Mucosa of gallbladder (tissue), 1 donor: ENCODE results near the gene CDK5RAP1. TPM values are rescaled to one million over a fixed set of nuclear protein-coding genes. Genes with fewer than 3 reads are reported as not detected.
"Not testable (repeated sequence)": the region's sequence is repeated elsewhere in the genome, so short reads cannot be mapped to it uniquely, and the experiment has no call there.

Source experiments
- DNase-seq: peaks from one replicate; pipeline ENCODE4 v3.0.0-alpha.2; 2020; ENCODE audit warnings: low spot score
- total RNA-seq: library from RNA; stranded (reverse); gene quantifications from one replicate; pipeline ENCODE4 v1.2.1, GENCODE V29; 2021
- donor health status: DM: no; HTN: no; CAD: no.

The CDK5RAP1 gene, protein sequence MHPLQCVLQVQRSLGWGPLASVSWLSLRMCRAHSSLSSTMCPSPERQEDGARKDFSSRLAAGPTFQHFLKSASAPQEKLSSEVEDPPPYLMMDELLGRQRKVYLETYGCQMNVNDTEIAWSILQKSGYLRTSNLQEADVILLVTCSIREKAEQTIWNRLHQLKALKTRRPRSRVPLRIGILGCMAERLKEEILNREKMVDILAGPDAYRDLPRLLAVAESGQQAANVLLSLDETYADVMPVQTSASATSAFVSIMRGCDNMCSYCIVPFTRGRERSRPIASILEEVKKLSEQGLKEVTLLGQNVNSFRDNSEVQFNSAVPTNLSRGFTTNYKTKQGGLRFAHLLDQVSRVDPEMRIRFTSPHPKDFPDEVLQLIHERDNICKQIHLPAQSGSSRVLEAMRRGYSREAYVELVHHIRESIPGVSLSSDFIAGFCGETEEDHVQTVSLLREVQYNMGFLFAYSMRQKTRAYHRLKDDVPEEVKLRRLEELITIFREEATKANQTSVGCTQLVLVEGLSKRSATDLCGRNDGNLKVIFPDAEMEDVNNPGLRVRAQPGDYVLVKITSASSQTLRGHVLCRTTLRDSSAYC
- total RNA-seq: 18.7 TPM

DNA sequence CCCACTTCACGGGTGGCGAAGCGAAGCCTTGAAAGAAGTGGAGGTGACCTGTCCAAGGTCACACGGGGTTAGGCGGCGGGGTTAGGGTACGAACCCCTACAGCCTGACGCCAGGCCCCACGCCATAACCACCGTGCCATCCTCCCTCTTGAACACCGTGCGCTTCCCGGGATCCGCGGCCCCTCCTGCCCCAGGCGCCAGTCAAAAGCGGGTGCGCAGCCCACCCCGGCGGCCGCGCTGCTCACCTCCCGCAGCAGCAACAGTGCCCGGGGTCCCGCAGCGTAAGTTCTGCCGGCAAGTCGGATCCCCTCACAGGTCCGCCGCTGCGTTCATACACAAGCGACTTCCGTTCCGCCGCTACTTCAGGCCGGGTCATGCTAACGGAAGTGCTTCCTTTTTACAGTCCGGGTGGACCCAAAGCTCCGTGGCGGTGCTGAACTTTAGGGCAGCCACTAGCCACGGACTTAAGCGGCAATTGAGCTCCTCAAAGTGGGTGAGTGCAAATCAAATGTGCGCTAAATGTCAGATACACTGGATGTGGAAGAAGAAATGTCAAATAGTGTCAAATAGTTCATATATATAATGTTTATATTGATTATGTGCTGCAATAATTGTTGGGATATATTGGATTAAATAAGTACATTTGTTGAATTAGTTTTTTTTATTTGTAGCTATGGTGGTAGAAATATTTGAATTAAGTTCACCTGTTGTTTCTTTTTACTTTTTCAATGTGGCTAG, at the start of gene CDK5RAP1:
TSS of gene CDK5RAP1 (minus strand) at position 336 of the 737 bp plus-strand sequence. CDS start 4,455 bp downstream, outside the sequence.
- peak; percentile 88 for DNase-seq

DNA sequence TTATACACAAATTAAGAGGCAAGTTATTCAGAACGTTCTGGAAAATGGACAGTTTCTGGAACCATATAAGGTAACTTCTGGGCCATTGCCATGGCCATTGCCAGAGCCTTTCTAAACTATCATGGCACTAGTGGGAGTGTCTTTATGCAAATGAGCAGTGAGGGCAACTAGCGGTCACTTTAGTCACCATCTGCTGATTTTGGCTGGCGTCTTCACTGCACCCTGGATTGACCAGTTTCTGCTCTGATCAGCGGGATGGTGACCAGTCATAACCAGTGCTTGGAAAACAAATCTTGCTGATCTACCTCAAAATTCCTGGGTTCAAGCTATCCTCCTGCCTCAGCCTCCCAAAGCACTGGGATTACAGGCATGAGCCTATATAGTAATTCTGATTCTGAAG, 49.5 kb upstream of the CDK5RAP1 start:
- DNase-seq: no peak

DNA sequence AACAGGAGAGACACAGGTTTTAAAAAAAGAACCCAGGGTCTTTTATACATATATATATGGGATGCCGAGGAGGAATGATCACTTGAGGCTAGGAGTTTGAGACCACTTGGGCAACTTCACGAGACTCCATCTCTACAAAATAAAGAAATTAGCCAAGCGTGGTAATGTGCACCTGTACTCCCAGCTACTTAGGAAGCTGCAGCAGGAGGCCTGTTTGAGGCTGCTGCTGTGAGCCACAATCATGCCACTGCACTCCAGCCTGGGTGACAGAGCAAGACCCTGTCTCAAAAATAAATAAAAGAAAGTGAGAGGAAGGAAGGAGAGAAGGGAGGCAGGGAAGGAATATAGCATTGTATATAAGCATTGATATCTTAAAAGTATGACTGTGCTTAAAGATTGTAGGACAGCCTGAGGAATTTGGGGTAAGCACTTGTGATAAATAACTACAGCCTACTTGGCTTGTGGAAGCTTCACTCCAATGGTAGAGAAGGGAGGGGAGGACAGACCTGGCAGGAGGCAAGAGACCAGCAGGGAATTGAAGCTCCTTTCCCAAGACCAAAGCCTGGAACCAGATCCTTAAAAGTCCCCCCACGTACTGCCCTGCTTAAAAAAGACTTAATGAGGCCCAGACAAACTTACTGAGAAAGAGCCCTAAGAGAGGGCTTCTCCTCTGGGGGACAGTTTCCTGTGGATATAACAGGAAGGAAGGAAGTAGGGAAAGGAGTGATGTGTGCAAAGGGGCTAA, 44.7 kb upstream of the CDK5RAP1 start:
- DNase-seq: no peak

DNA sequence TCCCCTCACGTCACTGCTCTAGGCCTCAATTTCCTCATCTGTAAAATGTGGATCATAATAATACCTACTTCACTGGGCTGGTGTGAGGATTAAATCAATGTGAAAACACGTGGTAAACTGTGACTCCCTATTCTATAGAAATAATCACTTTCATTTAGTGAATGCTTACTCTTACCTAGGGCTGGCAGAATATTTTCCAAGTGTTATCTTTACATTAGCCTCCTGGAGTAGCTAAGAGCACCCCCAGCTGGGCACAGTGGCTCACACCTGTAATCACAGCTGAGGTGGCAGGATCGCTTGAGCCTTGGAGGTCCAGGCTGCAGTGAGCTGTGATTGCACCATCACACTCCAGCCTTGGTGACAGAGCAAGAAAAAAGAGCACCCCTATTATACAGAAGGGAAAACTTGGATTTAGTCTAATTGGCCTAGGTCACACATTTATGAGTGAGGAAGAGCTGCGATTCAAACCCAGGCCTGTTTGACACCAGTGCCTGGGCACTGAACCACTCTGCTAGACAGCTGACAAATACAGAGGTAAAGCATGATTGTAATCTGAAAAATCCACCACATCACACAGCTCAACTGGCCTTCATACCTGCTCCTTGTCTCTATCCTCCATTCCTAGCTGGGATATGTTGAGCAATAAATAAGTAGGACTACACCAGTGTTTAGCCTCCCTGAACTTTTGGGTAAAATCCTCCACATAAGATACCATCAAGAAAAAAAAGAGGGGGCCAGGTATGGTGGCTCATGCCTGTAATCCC, 43.7 kb upstream of the CDK5RAP1 start:
- DNase-seq: no peak

DNA sequence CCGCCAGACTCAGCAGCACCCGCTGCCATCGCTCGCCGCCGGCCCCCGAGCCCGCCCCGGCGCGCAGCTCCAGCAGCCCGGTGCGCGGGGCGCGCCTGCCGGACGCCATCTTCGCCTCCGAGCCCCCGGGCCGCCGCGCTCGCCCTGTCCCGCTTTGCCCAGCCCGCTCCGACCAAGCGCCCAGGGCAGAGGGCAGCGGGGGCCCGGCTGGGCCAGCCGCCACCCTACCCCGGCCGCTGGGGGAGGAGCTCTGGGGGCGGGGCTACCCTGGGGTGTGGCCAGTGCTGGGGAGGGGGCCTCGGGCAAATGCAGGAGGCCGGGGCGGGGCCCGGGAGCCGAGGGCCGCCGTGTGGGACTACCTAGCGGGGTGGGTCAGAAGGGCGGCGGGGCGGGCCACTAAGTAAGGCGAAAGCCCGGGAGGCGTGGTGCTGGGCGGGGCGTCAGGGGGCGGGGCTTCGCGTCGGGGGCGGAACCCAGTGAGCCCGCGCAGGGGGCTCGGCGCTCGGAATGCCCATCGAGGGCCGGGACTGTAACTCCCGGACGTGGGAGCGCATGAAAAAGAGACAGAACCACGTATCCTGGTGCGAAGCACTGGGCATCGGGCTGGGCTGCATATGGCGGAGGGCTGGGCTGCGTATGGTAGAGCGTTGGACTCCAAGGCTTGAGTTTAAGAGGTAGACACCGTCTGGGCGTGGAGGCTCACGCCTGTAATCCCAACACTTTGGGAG, 42.4 kb upstream of the CDK5RAP1 start, which contains the start of gene SNTA1:
TSS of gene SNTA1 (minus strand) at position 252 of the 728 bp plus-strand sequence. CDS start at position 109, 143 bp downstream.
- peak; percentile 90 for DNase-seq

DNA sequence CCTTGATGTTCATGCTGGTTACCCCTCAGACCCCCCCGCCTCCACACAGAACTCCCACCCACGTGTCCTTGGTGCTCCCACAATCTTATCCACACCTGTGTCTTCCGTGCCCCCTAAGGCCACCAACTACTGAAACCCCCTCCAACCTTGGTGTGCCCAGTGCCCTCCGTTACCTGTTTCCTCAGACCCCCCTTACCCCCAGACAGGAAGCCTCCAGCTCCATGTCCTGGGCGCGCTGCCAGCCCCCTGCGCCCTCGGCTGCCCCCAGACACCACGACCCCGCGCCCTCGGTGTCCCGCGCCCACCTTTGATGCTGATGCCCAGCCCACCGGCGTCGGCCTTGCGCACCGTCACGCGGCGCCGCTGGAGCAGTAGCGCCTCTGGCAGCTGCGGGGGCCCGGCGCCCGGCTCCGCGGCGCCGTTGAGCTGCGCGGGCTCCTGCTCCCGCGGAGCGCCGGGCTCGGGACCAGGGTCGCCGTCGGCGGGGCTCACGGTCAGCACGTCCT, 41.7 kb upstream of the CDK5RAP1 start:
- DNase-seq: no peak

DNA sequence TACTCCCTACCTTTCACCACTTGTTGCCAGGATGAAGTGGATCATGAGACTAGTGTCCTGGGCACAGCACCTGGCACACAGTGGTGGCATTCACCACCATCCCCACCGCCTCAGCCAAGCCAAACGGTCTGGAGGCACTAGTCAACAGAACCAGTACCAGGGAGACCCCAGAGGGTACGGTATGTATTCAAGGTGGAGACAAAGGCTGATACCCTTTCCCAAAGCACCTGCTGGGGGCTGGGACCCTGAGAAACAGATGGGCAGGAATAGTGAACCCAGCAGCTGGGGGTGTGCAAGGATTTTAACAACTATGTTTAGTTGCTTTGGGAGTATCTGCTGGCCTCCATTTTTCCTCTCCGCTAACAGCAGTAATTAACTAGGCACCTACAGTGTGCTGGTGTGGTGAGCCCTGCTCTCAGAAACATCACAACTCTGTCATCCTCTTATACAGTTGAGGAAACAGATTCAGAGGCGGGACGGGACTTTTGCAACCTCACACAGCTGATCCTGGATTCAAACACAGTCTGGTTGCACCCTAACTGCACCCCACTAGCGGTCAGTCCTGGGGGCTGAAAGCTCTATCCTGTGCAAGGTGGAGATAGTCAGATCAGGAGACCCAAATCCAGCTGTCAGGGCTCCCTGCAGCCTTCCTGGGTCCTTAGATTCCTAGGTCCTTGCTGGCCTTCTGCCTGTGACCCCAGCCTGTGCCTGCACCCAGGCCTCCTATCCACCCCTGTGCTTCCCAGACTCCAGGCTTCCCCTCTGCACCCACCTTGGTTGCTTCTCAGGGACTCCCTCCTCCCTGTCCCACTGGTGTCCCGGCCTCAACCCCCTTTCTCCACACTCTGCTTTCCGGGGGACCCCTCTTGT, 41.1 kb upstream of the CDK5RAP1 start:
- DNase-seq: no peak

DNA sequence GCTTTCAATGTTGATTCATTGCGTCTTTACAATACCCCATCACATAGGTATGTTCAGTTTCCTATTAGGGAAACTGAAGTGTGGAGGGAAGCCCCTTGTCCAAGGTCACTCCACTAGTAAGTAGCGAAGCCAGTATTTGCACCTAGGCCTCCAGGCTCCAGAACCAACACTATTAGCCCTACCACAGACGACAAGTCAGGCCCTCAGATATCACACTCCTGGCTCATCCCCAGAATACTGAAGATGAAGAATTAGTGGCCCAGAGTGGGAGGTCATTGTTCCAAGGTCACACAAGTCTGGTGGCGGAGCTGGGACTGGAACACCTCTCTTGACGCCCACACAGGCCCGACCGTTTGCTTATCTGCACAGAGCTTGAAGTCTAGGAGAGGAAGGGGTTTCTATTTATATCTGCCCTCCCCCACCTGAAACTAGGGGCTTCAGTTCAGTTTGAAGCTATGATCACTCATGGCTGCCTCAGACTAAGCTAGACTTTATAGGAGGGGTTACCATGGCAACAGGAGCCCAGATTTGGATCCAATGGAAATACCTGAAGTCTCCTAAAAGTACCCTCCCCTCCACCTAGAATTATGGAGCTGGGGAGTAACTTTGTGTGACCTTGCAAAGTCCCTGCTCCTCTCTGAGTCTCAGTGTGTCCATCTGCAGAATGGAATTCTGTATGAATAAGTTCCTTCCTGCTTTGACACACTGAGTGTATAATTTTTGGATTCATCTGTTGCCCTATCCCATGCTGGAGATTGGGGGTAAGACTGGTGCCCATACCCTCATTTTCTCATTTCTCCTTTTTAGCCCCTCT, 40.0 kb upstream of the CDK5RAP1 start:
- DNase-seq: no peak

DNA sequence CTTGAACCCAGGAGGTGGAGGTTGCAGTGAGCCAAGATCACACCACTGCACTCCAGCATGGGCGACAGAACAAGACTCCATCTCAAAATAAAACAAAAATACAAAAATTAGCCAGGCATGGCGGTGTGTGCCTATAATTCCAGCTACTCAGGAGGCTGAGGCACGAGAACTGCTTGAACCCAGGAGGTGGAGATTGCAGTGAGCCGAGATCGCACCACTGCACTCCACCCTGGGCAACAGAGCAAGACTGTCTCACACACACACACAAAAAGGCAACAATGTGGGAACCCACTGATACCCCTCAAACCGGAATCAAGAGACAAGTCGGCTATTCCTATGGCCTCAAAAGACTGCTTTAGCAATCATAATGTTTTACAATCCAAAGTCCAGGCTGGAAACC, 39.2 kb upstream of the CDK5RAP1 start:
- not testable (repeated sequence) for DNase-seq

DNA sequence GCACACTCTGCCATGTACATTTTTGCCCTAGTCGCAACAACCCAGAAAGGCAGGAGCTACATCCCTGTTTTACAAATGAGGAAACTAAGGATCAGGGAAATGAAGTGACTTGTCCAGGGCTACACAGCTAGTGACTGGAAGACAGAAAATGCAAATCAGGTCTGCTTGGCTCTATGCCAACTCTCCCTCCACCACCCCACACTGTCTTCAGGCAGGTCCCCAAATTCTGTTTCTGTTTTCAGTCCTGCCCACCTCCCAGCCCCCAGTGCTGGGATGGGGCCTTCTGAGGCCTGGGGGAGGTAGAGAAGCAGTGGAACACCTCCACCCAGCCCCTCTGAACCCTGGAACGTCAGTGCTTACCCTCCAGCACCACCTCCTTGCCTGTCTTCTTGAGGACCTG, 37.2 kb upstream of the CDK5RAP1 start:
- no peak for DNase-seq

DNA sequence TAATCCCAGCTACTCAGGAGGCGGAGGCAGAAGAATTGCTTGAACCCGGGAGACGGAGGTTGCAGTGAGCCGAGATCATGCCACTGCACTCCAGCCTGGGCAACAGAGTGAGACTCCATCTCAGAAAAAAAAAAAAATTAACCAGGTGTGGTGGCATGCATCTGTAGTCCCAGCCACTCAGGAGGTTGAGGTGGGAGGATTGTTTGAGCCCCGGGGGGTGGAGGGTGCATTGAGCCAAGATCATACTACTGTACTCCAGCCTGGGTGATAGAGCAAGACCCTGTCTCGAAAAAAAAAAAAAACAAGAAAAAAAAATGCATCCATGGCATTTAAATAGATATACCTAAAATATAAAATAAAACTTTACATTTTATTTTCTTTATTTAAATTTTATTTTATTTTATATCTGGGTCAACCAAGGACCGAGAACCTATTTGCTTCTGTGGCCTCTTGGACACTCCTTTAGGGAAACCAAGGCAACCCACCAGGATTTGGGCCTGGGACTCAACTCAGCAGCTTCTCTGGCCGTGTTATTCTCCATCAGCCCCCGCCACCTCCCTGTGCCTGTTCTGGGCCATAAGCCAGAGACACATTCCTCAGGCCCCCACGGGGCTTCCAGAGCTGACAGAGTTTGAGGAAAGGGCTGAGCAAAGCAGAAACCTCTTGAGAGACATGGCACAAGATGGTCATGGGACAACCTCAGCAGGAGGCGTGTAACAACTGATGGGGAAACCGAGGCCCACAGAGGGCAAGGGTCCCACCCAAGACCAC, 36.0 kb upstream of the CDK5RAP1 start:
- DNase-seq: no peak

DNA sequence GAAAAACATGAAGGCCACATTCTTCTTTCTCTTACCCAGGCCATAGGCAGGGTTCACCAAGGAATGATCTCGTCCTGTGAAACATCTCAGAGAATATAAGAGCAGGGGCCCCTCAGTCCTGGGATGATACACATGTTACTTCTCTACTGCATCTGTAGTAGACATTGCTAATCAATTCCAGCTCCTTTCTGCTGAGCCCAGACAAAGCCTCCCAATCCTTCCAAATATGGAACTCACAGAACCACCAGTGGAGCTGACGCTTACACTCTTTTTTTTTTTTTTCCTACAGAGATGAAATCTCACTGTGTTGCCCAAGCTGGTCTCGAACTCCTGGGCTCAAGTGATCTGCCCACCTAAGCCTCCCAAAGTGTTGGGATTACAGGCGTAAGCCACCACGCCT, 33.1 kb upstream of the CDK5RAP1 start:
- DNase-seq: no peak

DNA sequence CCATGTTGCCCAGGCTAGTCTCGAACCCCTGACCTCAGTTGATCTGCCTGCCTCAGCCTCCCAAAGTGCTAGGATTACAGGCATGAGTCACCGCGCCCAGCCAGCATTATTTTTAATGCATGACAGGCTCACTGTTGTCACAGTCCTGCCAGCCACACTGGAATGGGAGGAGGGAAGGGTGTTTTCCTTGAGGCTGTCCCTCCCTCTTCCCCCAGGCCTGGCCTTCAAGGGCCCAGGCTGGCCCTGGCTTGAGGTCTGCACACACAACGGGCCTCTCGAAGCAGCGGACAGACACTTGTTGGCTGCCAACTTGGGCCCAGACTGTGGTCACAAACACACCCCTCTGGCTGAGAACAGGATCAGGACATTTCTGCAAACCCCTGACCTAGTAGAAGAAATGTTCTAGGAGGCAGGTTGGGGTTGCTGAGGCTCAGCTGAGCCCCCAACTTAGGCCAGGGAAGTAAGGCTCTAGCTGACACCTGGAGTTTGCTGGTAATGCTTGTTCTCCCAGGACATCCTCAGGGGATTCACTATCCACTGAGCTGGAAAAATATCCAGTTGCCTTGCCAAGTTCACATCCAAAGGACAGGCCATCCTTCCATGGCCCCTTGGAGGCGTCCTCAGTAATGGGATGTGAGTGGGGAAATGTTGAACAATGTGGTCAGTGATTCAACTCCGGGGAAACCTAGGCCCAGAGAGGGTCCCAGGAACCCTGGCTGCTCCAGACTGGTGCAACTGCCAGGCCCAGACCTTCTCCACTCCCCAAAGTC, 32.3 kb upstream of the CDK5RAP1 start:
- no peak for DNase-seq

DNA sequence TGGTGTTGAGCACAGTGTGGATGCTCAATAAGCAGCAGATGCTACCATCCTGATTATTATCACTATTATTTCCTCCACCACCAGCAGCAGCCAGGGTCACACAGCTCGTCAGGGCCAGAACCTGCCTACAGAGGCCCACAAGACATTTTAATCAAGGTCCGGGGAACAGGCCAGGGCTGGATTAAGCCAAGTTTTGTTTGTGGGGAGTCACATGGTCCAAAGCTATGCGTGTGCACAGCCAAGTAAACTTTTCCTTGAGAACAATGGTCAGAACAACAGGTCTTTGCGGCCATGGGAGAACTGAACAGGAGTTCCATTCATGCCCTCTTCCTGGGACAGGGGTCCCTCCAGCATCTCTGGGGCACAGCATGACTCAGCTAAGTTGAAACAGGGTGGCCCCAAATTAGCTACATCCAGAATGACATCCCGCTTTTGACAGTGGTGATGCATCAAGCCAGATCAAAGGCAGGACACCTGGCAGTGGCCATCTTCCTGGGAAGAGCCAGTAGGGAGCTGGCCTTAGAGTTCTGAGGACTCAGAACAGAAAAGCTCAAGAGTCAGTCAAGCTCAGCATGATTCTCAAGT, 30.6 kb upstream of the CDK5RAP1 start:
- no peak for DNase-seq

DNA sequence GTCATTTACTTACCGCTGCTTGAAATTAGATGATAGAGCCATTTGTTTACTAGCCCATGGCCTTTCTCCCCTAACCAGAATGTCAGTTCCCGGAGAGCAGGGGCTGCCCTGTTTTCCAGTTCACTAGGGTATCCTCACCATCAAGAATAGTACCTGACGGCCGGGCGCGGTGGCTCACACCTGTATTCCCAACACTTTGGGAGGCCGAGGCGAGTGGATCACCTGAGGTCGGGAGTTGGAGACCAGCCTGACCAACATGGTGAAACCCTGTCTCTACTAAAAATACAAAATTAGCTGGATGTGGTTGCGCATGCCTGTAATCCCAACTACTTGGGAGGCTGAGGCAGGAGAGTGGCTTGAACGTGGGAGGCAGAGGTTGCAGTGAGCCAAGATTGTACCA, 22.6 kb upstream of the CDK5RAP1 start:
- DNase-seq: not testable (repeated sequence)

DNA sequence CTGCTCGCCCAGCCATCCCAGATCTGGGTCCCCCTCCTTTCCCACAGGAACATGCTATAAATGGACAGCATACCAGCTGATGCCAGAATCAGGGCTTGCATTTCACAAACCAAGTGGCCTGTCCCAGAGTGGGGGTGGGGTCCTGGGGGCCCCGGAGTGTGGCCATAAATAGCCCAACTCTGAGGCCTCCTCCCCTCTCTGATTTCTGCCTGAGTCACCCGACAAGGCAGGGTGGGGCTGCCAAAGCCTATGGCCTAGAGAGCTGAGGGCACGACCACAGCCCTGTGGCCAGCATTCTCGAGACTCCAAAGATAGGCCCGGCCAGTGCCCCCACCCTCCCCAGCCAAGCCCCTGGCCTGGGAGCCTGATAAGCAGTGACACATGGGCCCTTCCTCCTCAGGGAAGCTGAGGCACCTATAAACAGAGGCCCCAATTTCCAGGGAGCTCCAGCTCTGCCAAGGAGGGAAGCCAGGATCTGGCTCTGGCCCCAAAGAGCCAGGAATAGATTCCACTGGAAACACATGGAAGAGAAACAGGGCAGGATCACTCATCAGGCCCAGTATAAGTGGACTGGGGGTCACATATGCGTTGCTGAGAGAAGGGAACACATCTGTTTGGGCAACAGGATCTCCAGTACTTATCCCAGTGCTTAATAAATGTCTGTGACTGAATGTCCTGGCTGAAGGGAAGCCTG, 22.0 kb upstream of the CDK5RAP1 start:
- DNase-seq: no peak
